ENCODE results near the gene ACTR2. TPM values are rescaled to one million over a fixed set of nuclear protein-coding genes. Genes with fewer than 3 reads are reported as not detected.

Gene ACTR2
- total and polyA plus RNA-seq, 9 of the 15 experiments (the other 6 are each of a cell fraction or from before 2014, with no cell fraction given) = 47.3 to 239 (median 108) TPM

DNA sequence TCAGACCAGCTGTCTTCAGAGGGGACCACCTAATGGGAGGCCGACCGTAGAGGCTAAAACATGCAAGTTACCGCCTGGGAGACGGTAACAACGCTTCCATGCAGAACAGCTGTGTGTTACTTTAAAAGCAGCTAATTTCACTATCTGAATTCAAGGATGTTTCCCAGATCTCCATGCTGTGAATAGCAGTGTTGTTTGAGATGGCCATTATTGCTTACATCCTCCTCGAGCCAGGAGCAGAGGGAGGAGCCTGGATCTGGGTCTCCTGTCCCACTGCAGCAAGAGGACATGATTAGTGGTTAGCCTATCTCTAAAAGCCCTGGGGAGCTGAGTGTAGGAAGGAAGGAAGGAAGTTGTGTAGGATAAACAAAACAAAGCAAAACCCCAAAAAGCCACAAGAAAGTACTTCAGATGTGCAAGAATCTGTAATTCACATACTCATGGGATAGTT is 50.9 kb downstream of the ACTR2 start (continued):
- TF ChIP-seq, protein P1, sequence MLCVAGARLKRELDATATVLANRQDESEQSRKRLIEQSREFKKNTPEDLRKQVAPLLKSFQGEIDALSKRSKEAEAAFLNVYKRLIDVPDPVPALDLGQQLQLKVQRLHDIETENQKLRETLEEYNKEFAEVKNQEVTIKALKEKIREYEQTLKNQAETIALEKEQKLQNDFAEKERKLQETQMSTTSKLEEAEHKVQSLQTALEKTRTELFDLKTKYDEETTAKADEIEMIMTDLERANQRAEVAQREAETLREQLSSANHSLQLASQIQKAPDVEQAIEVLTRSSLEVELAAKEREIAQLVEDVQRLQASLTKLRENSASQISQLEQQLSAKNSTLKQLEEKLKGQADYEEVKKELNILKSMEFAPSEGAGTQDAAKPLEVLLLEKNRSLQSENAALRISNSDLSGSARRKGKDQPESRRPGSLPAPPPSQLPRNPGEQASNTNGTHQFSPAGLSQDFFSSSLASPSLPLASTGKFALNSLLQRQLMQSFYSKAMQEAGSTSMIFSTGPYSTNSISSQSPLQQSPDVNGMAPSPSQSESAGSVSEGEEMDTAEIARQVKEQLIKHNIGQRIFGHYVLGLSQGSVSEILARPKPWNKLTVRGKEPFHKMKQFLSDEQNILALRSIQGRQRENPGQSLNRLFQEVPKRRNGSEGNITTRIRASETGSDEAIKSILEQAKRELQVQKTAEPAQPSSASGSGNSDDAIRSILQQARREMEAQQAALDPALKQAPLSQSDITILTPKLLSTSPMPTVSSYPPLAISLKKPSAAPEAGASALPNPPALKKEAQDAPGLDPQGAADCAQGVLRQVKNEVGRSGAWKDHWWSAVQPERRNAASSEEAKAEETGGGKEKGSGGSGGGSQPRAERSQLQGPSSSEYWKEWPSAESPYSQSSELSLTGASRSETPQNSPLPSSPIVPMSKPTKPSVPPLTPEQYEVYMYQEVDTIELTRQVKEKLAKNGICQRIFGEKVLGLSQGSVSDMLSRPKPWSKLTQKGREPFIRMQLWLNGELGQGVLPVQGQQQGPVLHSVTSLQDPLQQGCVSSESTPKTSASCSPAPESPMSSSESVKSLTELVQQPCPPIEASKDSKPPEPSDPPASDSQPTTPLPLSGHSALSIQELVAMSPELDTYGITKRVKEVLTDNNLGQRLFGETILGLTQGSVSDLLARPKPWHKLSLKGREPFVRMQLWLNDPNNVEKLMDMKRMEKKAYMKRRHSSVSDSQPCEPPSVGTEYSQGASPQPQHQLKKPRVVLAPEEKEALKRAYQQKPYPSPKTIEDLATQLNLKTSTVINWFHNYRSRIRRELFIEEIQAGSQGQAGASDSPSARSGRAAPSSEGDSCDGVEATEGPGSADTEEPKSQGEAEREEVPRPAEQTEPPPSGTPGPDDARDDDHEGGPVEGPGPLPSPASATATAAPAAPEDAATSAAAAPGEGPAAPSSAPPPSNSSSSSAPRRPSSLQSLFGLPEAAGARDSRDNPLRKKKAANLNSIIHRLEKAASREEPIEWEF (CRISPR knock-in tag; IDR thresholded peaks at IDR 0.05) = no peak
- TF ChIP-seq XRCC5 (IDR thresholded peaks at IDR 0.05; ENCODE audit: low read depth, low read length) (no peak), MTA2 (IDR thresholded peaks at IDR 0.05; ENCODE audit: low read depth) (no peak), MYNN (IDR thresholded peaks at IDR 0.05) (no peak), MYNN (CRISPR knock-in tag; IDR thresholded peaks at IDR 0.05) (no peak), MXD1 (CRISPR knock-in tag; IDR thresholded peaks at IDR 0.05; ENCODE audit: borderline replicate concordance, poor library complexity, severe bottlenecking) (no peak), MEIS2 (IDR thresholded peaks at IDR 0.05; ENCODE audit: partially characterized antibody) (peak; percentile 73), SNIP1 (IDR thresholded peaks at IDR 0.05; ENCODE audit: low read depth) (no peak), THRAP3 (IDR thresholded peaks at IDR 0.05; ENCODE audit: borderline replicate concordance) (no peak), ZNF121 (CRISPR knock-in tag; conservative IDR thresholded peaks at IDR 0.05) (no peak), E2F1 (CRISPR knock-in tag; IDR thresholded peaks at IDR 0.05) (no peak), CREB1 (IDR thresholded peaks at IDR 0.05) (no peak), CREB1 (CRISPR knock-in tag; IDR thresholded peaks at IDR 0.05) (no peak), ZNF274 (IDR thresholded peaks at IDR 0.05; ENCODE audit: borderline replicate concordance, low read depth, low read length) (no peak), SNAPC5 (CRISPR knock-in tag; IDR thresholded peaks at IDR 0.05) (no peak), STAT5A (IDR thresholded peaks at IDR 0.05; ENCODE audit: borderline replicate concordance, low read length) (no peak), ZNF24 (IDR thresholded peaks at IDR 0.05) (no peak), CHD1 (IDR thresholded peaks at IDR 0.05; ENCODE audit: low read length) (no peak)
- TF ChIP-seq, protein P2, sequence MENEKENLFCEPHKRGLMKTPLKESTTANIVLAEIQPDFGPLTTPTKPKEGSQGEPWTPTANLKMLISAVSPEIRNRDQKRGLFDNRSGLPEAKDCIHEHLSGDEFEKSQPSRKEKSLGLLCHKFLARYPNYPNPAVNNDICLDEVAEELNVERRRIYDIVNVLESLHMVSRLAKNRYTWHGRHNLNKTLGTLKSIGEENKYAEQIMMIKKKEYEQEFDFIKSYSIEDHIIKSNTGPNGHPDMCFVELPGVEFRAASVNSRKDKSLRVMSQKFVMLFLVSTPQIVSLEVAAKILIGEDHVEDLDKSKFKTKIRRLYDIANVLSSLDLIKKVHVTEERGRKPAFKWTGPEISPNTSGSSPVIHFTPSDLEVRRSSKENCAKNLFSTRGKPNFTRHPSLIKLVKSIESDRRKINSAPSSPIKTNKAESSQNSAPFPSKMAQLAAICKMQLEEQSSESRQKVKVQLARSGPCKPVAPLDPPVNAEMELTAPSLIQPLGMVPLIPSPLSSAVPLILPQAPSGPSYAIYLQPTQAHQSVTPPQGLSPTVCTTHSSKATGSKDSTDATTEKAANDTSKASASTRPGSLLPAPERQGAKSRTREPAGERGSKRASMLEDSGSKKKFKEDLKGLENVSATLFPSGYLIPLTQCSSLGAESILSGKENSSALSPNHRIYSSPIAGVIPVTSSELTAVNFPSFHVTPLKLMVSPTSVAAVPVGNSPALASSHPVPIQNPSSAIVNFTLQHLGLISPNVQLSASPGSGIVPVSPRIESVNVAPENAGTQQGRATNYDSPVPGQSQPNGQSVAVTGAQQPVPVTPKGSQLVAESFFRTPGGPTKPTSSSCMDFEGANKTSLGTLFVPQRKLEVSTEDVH (IDR thresholded peaks at IDR 0.05; ENCODE audit: low read depth, partially characterized antibody) = no peak

Data from K562 (cell line).